Ovary (tissue), 9 donors: Measurements from ENCODE around the gene VWA3B. TPM values are rescaled to one million over a fixed set of nuclear protein-coding genes. Genes with fewer than 3 reads are reported as not detected.

Experiments used
- DNase-seq, 5 donors: peaks; one replicate each; pipeline ENCODE4 v3.0.0-alpha.2; 2019 to 2020
- H3K27ac ChIP-seq, 2 donors: fragments of 200-600 bp; one replicate each; pipeline versions ENCODE4 v1.5.1 to v1.8.0; 2019 to 2022
- H3K27me3 ChIP-seq: fragments of 200-600 bp; one replicate; pipeline ENCODE4 v1.8.0; 2022
- H3K36me3 ChIP-seq: fragments of 200-600 bp; sonication (generic); one replicate; pipeline ENCODE4 v1.5.1; 2019
- H3K4me1 ChIP-seq: one replicate; pipeline ENCODE4 v1.8.1; 2013; ENCODE audit warnings: mild to moderate bottlenecking, moderate library complexity; ENCODE audit not compliant: insufficient read depth
- H3K4me3 ChIP-seq: fragments of 200-600 bp; sonication (generic); one replicate; pipeline ENCODE4 v1.5.1; 2017
- H3K9me3 ChIP-seq, 2 donors: fragments of 200-600 bp in 1 of 2; sonication (generic) in 1 of 2; one replicate each; pipeline versions ENCODE4 v1.5.1 to v1.8.1; 2013 to 2019; ENCODE audit warnings: mild to moderate bottlenecking in 1 of 2, moderate library complexity in 1 of 2
- EP300 ChIP-seq: sonication (generic); formaldehyde crosslinking; IDR thresholded peaks from one replicate; pipeline ENCODE4 v1.6.1; 2017; ENCODE audit warnings: antibody characterized with exemption
- POLR2A ChIP-seq: fragments of 450-650 bp; IDR thresholded peaks from one replicate; pipeline ENCODE4 v1.6.1; 2017; ENCODE audit warnings: antibody characterized with exemption, mild to moderate bottlenecking, moderate library complexity
- WGBS, 3 donors: extraction: QIAGEN DNeasy Blood & Tissue Kit in 1 of 3; methylation state at CpG; one replicate each; pipeline versions ENCODE4 v1.1.5 to v1.1.7; 2013 to 2017; 5-methylcytosine and 5-hydroxymethylcytosine counted together
- intact Hi-C, 4 donors: fragments of 100-400 bp; cut with DNase I; formaldehyde crosslinking; loops; one replicate each; pipeline versions ENCODE4 v1.11.0 to v1.15.1; 2022 to 2023
- polyA plus RNA-seq, 2 donors: library from polyadenylated mRNA; stranded (reverse); fragments of 200-250 nt in 1 of 2; fragments of 350-450 nt in 1 of 2; fragmentation: Illumina TruSeq in 1 of 2; extraction: RNeasy Lipid Tissue Mini Kit (QIAGEN cat#74804) in 1 of 2; gene quantifications; one replicate each; pipeline ENCODE4 v1.2.3, GENCODE V29; 2013 to 2014
- total RNA-seq, 7 donors: library from RNA; depleted of rRNA in 2 of 7; stranded (reverse); fragments of >200 nt in 2 of 7; fragmentation: NEBNext Ultra II Directional in 3 of 7; extraction: Animal tissue kit (Norgen Biotek cat#: 25700) in 3 of 7; gene quantifications; one replicate each; pipeline versions ENCODE4 v1.1.0 to v1.2.4, GENCODE V29; 2016 to 2023
- TF ChIP-seq, protein P1 (sequence below), 3 donors: fragments of 450-650 bp in 2 of 3; fragments of 200-600 bp in 1 of 3; IDR thresholded peaks; one replicate each; pipeline versions ENCODE4 v1.5.1 to v1.8.0; 2016 to 2022; ENCODE audit warnings: antibody characterized with exemption in 3 of 3, mild to moderate bottlenecking in 1 of 3
- donor health status: DM: no; HTN: no; CAD: no; lungs with moderate emphysema.
- donor health status: DM: no; HTN: no; CAD: no.
- donor health status: Bipolar disorder and iron deficiency.
- donor health status: DM: yes; HTN: yes; CAD: no.
- donor health status: DM: no; HTN: no; CAD: no.
- donor health status: DM: yes; HTN: yes; CAD: no.

VWA3B gene
- total and polyA plus RNA-seq, 9 donors: 0.56 to 15.7 (median 1.1) TPM

DNA sequence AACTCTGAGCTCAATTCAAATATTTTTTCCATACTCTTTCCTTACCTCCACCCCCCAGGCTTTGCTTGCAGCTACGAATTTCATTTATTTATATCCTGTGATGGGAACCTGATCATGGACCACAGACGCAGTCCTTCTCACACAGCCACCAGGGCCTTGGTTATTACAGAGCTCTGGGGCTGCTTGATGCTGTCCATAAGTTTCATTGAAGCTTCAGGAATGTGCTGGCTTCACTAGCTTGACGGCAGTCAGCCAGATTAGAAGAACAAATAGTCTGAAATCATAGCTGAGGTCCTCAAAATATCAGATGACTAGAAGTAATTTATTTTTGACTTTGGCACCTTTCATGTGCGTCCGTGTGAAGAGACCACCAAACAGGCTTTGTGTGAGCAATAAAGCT, 104.9 kb downstream of the VWA3B start:
- no peak overlapping the region for H3K27ac ChIP-seq

DNA sequence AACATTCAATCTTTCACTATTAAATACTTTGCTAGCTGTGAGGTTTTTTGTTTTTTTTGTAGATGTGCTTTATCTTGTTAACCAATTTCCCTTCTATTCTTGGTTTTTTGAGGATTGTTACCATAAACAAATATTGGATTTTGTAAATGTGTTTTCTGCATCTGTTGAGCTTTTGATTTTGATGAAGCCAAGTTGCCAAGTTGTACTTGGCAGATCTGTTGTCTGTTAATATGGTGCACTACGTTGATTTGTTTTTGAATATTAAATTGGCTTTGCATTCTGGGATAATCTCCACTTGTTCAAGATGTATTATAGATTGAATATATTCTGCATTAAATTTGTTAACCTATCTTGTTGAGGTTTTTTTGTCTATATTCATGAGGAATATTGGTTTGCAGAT, 114.6 kb downstream of the VWA3B start:
- TF ChIP-seq EP300 (no peak), POLR2A (no peak)
- TF ChIP-seq, protein P1, sequence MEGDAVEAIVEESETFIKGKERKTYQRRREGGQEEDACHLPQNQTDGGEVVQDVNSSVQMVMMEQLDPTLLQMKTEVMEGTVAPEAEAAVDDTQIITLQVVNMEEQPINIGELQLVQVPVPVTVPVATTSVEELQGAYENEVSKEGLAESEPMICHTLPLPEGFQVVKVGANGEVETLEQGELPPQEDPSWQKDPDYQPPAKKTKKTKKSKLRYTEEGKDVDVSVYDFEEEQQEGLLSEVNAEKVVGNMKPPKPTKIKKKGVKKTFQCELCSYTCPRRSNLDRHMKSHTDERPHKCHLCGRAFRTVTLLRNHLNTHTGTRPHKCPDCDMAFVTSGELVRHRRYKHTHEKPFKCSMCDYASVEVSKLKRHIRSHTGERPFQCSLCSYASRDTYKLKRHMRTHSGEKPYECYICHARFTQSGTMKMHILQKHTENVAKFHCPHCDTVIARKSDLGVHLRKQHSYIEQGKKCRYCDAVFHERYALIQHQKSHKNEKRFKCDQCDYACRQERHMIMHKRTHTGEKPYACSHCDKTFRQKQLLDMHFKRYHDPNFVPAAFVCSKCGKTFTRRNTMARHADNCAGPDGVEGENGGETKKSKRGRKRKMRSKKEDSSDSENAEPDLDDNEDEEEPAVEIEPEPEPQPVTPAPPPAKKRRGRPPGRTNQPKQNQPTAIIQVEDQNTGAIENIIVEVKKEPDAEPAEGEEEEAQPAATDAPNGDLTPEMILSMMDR (IDR thresholded peaks at IDR 0.05): no peak
- no peak overlapping the region for H3K27ac ChIP-seq
- intact Hi-C loops: no loop called here
- 68 to 82% (median 69%) methylated on average over 1 of the region's 1 CpG for WGBS, 3 donors
- H3K9me3 ChIP-seq: no peaks in the 10 kb centered on the region
- no peak for DNase-seq
- H3K4me1 ChIP-seq: no peaks in the 10 kb centered on the region
- no peaks in the 10 kb centered on the region for H3K36me3 ChIP-seq
- H3K27me3 ChIP-seq: no peaks in the 10 kb centered on the region
- H3K4me3 ChIP-seq: no peak overlapping the region

More for the DNA sequence above, 104.9 kb downstream of the VWA3B start:
- Histone ChIP-seq H3K27me3 (no peaks in the 10 kb centered on the region), H3K9me3 (no peaks in the 10 kb centered on the region), H3K36me3 (no peaks in the 10 kb centered on the region), H3K4me1 (no peaks in the 10 kb centered on the region), H3K4me3 (no peak overlapping the region)
- intact Hi-C loops: no loop called here
- TF ChIP-seq EP300 (no peak), POLR2A (no peak)
- TF ChIP-seq, protein P1 (IDR thresholded peaks at IDR 0.05): no peak
- no peak for DNase-seq
- WGBS, 3 donors: 41 to 57% (median 51%) methylated on average over 5 of the region's 5 CpGs

GRCh38 chr2:98205889-98206288, 118.9 kb downstream of the VWA3B start:
- Histone ChIP-seq H3K9me3 (no peaks in the 10 kb centered on the region), H3K36me3 (no peaks in the 10 kb centered on the region), H3K27me3 (no peaks in the 10 kb centered on the region), H3K4me3 (no peak overlapping the region), H3K27ac (no peak overlapping the region), H3K4me1 (no peaks in the 10 kb centered on the region)
- TF ChIP-seq, protein P1 (IDR thresholded peaks at IDR 0.05): no peak
- TF ChIP-seq POLR2A (no peak), EP300 (no peak)
- no peak for DNase-seq
- WGBS, 3 donors: 96 to 97% (median 96%) methylated on average over 3 of the region's 3 CpGs
- intact Hi-C loops: no loop called here

DNA sequence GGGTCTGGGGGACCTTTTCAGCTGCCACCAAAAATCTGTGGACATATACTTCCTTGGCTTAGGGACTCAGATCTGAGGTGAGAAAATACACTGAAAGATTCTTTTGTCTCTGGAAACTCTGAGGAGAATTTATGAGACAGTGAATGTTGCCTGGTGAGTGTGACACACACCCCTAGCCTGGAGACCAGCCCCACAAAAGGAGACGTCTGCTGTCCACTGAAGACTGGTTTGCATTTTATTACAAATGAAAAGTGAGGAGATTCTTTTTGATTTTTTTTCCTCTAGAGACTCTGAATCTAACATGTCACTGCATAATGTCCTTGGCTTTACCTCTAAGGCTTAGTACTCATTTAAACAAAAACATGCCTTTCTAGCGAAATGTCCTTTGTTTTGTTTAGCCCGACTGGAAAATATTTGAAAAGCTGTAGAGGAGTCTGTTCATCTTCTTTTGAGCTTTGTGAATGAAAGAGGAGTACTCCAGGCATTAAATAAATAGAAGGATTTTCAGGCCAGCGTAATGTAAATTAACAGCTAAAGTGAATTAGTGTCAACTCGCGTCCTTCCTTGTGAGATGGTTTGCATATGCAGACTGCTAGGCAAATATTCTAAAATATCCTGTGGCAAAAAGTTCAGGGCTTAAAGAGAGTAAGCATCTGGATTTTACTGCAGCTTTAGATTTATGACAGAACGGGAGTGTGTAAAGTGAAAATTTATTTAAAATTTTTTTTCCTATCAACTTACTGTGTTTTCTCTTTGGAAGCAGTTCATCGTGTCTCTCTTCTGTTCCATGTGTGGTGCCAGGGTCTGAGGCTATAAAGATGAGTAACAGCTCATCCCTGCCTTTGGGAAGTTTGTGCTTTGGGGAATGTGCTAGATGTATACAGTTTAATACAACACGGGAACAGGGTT, 125.4 kb downstream of the VWA3B start:
- Histone ChIP-seq H3K27ac (no peak overlapping the region), H3K4me3 (no peak overlapping the region), H3K4me1 (no peaks in the 10 kb centered on the region), H3K27me3 (no peaks in the 10 kb centered on the region), H3K36me3 (no peaks in the 10 kb centered on the region), H3K9me3 (no peaks in the 10 kb centered on the region)
- 13 to 20% (median 17%) methylated on average over 9 of the region's 9 CpGs for WGBS, 3 donors
- TF ChIP-seq POLR2A: no peak
- no peak for TF ChIP-seq EP300
- TF ChIP-seq, protein P1 (IDR thresholded peaks at IDR 0.05): no peak
- intact Hi-C loops: no loop called here
- no peak for DNase-seq
